CD4-positive, alpha-beta T cell treated with Interferon gamma for 1 hour (primary cell): ENCODE measurements around the gene PDAP1.
A peak's percentile ranks its signal among the peaks of the same experiment; 100 is the strongest.
"Not testable (repeated sequence)": the region's sequence is repeated elsewhere in the genome, so short reads cannot be mapped to it uniquely, and the experiment has no call there.

Experiments
- DNase-seq: peaks from one replicate; pipeline ENCODE4 v3.0.0-alpha.2; 2020

The PDAP1 gene

DNA sequence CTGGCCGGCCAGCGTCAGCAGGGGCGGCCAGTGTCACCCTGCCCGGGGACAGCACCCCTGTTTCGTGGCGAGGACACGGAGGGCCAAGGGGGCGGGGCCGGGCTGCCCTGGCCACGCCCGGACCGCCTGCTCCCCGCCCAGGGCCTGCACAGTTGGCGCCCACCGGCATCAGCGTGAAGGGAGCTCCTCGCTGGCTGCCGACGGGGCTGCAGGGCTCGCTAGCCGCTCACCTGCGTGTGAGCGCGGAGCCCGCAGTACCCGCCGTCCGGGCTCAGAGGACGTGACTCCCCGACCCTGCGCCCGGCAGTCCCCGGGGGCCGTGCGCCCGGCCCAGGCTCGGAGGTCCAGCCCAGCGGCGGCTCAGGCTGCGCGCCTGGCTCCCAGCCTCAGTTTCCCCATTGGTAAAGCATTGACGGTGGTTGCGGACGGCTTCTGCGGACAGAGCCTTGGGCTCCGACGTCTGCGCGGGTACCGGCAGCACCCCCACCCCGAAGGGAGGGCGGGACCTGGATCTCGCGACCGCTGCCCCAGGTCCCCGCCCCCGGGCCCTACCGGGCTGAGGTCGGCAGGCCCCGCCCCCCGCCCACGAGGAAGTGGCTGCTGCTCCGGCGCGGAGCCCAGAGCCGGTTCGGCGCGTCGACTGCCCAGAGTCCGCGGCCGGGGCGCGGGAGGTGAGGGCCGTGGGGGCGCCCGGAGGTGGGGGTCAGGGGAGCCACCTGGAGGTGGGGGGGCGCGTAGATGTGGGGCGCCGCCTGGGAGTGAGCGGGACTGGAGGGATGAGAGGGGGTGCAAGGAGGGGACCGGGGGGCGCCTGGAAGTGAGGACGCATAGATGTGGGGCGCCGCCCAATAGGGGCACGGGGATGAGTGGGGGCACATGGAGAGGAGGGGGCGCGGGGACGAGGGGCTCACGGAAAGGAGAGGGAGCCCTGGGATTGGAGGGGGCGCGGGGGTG is 34.0 kb downstream of the PDAP1 start, which contains the start of gene ARPC1B:
Gene ARPC1B (plus strand): TSS at position 620 of the 954 bp plus-strand sequence. CDS start 10,985 bp downstream, outside the sequence.
- peak; percentile 88 for DNase-seq

DNA sequence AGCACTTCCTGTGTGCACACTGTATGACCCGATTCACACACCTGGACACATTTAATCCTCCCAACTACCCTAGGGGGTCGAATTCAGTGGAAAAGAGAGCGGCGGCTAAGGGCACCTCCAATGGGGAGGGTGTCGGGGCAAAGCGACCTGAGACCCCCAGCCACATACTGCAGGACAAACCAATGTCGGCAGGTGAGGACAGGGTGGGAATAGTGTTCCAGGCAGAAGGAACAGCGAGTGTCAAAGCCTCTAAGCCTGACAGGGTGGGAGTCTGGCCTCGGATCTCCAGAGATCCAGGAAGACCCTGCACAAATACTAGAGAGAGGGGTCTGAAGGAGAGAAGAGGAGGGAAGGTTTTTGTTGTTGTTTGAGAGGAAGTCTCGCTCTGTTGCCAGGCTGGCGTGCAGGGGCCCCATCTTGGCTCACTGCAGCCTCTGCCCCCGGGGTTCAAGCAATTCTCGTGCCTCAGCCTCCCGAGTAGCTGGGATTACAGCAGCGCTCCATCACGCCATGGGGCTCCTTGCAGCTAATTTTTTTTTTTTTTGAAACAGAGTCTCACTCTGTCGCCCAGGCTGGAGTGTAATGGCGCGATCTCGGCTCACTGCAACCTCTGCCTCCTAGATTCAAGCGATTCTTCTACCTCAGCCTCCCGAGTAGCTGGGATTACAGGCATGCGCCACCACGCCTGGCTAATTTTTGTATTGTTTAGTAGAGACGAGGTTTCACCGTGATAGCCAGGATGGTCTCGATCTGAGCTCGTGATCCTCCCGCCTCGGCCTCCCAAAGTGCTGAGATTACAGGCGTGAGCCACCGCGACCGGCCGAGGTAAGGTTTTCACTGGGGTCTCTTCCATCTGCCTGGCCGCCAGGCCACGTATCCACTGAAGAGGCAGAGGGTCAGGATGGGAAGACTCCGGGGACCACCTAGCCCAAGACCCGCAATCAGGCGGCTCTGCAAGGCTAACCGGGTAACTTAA is 35.0 kb downstream of the PDAP1 start:
- no peak for DNase-seq

DNA sequence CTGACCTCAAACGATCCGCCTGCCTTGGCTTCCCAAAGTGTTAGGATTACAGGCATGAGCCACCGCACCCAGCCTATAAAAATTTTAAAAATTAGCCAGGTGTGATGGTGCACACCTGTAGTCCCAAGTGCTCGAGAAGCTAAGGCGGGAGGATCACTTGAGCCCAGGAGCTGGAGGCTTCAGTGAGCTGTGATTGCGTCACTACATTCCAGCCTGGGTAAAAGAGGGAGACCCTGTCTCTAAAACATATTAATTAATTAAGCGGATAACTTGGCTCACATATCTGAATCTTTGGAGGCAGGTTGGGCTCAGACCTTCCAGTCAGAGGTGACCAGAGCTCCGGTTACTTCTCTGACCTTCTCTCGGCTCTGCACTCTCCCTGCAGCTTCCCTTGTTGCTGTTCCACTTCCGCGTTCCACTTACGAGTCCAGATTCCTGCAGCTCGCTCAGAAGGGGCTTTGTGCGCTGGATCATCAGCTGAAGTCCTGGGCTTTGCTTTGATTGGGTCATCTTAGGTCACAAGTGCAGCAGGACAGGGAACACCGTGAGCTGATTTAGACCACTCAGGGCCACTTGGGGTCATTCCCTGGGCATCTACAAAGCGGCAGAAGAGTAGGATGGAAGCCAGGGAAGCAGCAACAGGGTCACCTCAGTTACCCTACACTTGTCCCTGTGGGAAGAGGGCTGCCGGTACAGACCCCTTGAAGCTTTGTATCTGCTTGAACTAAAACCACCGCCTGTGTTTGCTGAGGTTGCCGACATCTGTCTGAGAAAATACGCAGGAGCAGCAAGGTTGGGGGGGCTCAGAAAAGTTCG is 35.9 kb downstream of the PDAP1 start:
- no peak for DNase-seq

DNA sequence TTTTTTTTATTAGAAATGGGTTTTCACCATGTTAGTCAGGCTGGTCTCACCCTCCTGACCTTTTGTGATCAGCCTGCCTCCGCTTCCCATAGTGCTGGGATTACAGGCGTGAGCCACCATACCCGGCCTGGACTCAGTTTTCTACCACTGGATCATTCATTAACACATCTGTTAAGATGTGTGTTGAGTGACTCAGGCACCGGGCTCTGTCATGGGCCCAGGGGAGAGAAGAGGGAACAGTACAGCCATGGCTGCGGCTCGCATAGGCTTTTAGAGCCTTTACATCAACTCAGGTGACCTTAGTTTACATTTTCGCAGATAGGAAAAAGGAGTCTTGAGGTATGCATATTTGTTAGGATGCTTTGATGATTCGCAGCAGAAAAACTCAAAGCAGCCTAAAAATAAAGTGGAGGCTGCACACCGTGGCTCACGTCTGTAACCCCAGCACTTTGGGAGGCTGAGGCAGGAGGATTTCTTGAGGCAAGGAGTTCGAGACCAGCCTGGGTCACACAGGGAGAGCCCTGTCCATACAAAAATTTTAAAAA is 36.9 kb downstream of the PDAP1 start:
- no peak for DNase-seq

DNA sequence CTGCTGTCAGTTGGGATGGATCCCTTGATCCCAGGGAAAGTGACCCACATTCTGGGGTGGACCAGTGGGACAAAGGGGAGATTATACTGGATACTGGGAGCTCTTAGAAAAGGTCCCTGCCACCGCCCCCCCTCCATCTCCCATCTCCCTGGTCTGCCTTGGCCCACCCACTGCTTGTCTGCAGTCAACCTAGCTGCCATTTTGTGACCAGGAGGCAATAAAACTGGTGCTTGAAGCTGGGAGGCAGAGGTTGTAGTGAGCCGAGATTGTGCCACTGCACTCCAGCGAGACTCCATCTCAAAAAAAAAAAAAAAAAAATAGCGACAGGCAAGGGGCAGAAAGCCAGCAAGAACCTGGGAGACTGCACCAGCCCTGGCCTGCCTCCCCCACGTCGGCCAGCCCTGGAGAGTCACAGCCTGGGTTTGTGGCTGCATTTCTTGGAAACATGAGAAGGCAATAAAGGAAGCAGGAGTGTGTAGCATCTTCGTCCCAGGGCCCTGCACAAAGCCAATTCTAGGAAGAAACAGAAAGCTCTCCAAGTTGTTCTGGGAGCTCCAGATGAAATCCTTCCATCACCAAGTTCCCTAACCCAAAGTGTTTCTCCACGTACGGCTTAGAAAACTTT is 38.5 kb downstream of the PDAP1 start:
- no peak for DNase-seq

DNA sequence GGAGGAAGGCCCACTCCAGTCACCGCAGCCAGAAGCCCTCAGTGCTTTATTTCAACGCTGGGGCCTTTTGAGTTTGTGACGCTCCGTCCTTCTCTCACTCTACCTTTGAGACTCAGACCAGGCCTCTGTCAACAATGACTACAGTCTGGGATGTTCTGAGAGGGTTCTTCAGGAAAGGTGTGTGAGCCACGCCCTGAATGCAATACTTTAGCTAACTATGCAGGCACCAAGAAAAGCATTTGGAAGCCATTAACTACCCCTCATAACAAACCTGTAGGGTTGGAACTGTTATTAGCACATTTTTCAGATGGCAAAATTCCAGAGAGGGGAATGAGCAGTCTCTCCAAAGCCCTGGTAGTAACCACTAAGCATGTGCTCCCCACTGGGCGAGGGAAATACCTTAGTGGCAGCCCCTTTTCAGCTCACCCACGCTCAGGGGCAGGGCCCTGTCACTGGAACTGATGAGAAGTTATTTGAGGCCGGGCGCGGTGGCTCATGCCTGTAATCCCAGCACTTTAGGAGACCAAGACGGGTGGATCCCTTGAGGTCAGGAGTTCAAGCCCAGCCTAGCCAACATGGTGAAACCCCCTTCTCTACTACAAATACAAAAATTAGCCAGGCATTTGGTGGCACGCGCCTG is 39.5 kb downstream of the PDAP1 start:
- DNase-seq, result no peak

DNA sequence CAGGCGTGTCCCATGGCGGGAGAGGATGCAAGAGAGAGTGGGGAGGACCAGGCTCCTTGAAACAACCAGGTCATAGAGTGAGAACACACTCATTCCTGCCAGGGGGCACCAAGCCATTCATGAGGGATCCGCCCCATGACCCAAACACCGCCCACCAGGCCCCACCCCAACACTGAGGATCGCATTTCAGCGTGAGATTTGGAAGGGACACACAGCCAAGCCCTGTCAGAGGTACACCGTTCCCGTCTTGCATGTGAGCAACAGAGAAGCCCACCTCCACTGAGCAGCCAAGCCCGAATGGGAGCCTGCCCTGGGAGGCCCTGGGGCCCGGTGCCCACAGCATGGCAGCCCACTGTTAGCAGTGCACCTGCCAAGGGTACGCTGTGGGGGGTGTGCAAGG is 41.8 kb downstream of the PDAP1 start:
- no peak for DNase-seq

DNA sequence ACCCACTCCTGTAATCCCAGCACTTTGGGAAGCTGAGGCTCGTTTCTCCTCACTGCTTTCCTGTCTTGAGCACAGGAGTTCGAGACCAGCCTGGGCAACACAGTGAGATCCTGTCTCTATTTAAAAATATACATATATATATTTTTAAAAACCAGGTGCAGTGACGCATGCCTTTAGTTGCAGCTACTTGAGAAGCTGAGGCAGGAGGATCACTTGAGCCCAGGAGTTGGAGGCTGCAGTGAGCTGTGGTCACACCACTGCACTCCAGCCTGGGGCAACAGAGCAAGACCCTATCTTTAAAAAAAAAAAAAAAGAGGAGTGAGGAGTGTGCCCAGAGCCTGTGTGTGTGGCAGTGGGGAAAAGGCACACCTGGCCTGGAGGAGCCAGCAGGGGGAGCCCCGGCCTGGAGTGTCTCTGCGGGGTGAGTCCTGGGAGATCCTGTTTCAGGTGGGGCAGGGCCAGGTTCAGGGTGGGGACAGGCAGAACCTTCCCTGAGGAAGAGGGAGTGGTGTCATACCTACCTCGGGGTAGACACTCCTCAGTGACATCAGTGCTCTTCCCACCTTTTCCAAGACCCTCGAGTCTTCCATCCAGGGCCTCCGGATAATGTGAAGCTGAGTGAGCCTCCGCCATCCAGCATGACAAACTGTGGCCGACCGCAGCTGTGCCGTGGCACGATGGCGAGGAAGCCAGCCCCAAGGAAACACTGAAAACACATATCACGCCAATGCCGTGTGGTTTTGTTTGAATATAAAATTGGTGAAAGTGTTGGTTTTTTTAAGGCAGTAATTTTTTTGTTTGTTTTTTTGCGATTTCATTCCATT is 42.9 kb downstream of the PDAP1 start:
- DNase-seq, result peak; percentile 66

DNA sequence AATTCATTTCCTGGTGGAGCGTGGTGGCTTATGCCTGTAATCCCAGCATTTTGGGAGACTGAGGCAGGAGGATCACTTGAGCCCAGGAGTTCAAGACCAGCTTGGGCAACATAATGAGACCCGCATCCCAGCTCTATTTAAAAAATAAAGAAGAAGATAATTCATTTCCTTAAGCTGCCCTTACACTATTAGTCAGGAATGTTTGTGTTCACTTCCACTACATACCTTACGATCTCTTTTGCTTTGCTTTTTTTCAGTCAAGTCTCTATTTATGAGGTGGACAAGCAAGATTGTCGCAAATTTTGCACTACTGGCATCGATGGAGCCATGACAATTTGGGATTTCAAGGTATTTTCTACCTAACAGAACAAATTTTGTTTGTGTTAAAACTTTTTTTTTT is 45.1 kb downstream of the PDAP1 start:
- no peak for DNase-seq

DNA sequence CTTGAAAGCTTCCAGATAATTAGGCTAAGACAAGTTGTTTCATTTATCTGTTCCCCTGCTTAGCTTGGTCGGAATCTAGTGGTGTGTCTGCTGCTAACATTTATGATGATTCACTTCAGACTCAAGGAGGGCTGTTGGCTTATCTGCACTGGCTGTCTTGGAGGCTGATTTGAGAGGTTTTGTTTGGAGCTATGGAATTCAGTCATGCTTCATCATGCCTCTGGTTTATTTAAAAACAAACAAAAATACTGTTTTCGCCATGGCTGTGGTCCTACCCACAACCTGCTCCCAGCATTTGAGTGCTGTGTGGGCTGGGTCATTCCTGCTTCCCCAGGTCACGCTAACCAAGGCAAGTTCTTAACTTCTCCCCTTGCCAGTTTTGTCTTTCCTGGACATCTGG is 45.6 kb downstream of the PDAP1 start:
- DNase-seq, result no peak

DNA sequence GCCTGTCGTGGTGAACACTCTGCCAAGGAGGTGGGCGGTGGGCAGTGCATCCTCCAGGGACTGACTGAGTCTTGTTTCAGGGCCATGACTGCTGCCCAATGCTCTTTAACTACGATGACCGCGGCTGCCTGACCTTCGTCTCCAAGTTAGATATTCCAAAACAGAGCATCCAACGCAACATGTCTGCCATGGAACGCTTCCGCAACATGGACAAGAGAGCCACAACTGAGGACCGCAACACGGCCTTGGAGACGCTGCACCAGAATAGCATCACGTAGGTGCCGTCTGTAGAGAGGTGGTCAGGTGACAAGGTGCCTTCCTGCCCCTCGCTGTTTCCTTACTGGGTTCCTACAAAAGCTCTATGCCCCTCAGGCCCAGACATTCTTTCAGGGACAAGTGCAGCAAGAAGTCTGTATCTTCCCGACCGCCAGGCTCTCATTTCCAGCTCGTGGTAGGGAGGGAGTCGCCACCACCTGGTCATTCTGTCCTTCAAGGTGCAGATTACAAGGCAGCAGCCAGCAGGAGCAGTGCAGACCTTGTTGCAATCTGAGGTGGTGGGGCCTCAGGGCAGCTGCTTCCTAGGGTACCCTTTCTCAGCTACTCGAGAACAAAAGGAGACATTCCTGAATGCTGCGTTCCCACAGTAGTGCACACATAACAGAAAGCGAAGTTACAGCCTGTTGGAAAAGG is 48.8 kb downstream of the PDAP1 start:
- no peak for DNase-seq

DNA sequence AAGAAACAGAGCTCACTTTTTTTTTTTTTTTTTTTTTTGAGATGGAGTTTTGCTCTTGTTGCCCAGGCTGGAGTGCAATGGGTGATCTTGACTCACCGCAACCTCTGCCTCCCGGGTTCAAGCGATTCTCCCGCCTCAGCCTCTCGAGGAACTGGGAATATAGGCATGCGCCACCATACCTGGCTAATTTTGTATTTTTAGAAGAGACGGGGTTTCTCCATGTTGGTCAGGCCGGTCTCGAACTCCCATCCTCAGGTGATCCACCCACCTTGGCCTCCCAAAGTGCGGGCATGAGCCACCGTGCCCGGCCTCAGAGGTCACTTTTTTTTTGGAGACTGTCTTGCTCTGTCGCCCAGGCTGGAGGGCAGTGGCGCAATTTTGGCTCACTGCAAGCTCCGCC is 49.9 kb downstream of the PDAP1 start:
- not testable (repeated sequence) for DNase-seq

DNA sequence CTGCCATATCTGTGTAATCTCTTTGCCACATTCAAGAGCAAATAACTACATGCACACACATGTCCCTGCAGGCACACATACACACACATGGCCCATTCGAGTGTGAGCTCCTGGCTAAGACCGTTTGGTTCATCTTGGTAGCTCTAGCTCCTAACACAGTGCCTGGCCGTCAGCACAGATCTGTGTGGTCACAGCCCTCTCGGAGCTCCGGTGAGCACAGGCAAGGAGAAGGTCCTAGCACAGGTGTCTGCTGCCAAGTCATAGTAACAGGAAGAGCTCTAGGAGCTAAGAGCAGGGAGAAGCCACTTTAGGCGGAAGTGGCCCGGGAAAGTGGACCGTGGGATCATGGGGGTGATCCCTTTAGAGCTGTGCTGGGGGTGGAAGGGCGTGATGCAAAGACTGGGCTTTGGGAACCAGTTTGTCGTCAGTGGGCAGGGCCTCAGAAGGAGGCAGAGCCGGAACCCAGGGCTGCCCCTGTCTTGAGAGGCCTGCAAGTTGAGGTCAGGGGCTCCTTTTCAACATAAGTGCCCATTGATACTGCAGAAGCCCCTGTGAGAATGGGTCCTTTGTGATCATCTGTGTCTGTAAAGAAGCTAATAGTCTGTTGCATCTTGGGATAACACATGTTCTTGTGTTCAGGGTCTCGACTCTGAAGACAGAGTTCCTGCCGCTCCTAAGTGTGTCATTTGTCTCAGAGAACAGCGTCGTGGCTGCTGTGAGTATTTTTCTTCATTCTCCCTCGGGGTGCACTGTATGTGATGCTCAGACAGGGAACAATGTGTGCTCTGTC is 50.5 kb downstream of the PDAP1 start:
- no peak for DNase-seq

DNA sequence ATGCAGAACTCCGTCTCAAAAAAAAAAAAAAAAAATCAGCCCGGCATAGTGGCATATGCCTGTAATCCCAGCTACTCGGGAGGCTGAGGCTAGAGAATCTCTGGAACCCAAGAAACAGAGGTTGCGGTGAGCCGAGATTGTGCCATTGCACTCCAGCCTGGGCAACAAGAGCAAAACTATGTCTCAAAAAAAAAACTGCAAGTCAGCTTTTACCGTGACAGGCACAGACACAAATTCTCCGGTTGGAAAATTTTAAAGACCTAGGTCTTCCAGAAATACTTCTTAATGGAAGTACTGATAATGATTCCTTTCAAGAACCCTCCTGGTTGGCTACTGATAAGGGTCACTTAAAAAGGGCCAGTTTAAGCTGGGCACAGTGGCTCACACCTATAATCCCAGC is 53.3 kb downstream of the PDAP1 start:
- no peak for DNase-seq

DNA sequence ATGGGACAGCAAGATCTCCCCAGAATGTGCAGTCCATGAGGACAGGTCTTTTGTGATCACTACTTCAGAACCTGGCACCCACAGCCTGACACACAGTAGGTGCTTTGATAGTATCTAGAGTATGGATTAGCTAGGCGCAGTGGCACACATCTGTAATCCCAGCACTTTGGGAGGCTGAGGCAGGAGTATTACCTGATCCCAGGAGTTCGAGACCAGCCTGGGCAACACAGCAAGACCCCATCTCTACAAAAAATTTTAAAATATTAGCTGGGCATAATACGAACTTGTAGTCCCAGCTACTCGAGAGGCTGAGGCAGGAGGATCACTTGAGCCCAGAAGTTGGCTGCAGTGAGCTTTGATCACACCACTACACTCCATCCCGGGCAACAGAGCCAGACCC is 56.1 kb downstream of the PDAP1 start:
- DNase-seq, result no peak

DNA sequence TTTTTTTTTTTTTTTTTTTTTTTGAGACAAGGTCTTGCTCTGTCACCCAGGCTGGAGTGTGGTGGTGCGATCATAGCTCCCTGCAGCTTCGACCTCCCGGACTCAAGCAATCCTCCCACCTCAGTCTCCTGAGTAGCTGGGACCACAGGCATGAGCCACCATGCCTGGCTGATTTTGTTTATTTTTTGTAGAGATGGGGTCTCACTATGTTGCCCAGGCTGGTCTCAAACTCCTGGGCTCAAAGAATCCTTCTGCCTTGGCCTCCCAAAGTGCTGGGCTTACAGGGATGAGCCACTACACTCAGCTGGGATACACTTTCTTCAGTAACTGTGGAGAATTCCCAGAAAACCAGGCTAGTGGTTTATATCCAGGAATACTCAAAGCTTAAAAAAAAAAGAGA is 57.8 kb downstream of the PDAP1 start:
- DNase-seq, result not testable (repeated sequence)
